SK-N-MC (cell line): ENCODE results near the gene LRRC4B.
A peak's percentile ranks its signal among the peaks of the same experiment; 100 is the strongest.

Experiments used
- DNase-seq: peaks from one replicate; pipeline ENCODE4 v3.0.0-alpha.2; 2011; ENCODE audit warnings: low read depth, low spot score
- H3K27ac ChIP-seq: fragments of 200-600 bp; sonication (generic); 2 replicates; pipeline ENCODE4 v1.5.1; 2016; ENCODE audit warnings: mixed run types
- H3K36me3 ChIP-seq: fragments of 200-600 bp; sonication (generic); 2 replicates; pipeline ENCODE4 v1.6.1; 2017; ENCODE audit warnings: antibody characterized with exemption, low read length, mixed read lengths; ENCODE audit not compliant: insufficient read depth
- H3K4me3 ChIP-seq: fragments of 200-600 bp; sonication (generic); 2 replicates; pipeline ENCODE4 v1.5.1; 2016
- H3K9ac ChIP-seq: fragments of 200-600 bp; sonication (generic); 2 replicates; pipeline ENCODE4 v1.8.0; 2017; ENCODE audit warnings: mixed run types, mixed read lengths; ENCODE audit not compliant: insufficient read length
- H3K9me3 ChIP-seq: fragments of 200-600 bp; sonication (generic); 2 replicates; pipeline ENCODE4 v1.6.1; 2017; ENCODE audit warnings: low read depth, mild to moderate bottlenecking, antibody characterized with exemption, low read length, moderate library complexity, mixed read lengths
- EZH2 ChIP-seq: fragments of 200-600 bp; sonication (generic); IDR thresholded peaks from one replicate; pipeline ENCODE4 v1.6.1; 2017; ENCODE audit warnings: antibody characterized with exemption
- FOXP2 ChIP-seq: optimal IDR thresholded peaks from 2 replicates; pipeline ENCODE3; 2011; ENCODE audit warnings: mild to moderate bottlenecking, moderate library complexity; ENCODE audit not compliant: insufficient read depth; ENCODE audit errors: extremely low read length, control extremely low read depth
- POLR2AphosphoS5 ChIP-seq: IDR thresholded peaks from 2 replicates; pipeline ENCODE4 v1.6.1; 2012; ENCODE audit warnings: mild to moderate bottlenecking, low read depth, low read length, borderline replicate concordance

LRRC4B gene

GRCh38 chr19:50565984-50566903 lies 2.0 kb downstream of the LRRC4B start:
- no peak for DNase-seq

GRCh38 chr19:50564229-50565105 lies 3.8 kb downstream of the LRRC4B start:
- DNase-seq = no peak
- no peak overlapping the region for H3K9ac ChIP-seq
- TF ChIP-seq EZH2 = no peak
- TF ChIP-seq POLR2AphosphoS5 = no peak
- TF ChIP-seq FOXP2 = no peak
- no peak overlapping the region for H3K27ac ChIP-seq
- no peaks in the 10 kb centered on the region for H3K36me3 ChIP-seq
- no peak overlapping the region for H3K4me3 ChIP-seq
- H3K9me3 ChIP-seq = no peaks in the 10 kb centered on the region

More at GRCh38 chr19:50565984-50566903, 2.0 kb downstream of the LRRC4B start:
- no peak overlapping the region for H3K27ac ChIP-seq
- TF ChIP-seq EZH2 = no peak
- TF ChIP-seq FOXP2 = no peak
- no peak for TF ChIP-seq POLR2AphosphoS5
- no peak overlapping the region for H3K9ac ChIP-seq
- no peaks in the 10 kb centered on the region for H3K36me3 ChIP-seq
- no peaks in the 10 kb centered on the region for H3K9me3 ChIP-seq
- H3K4me3 ChIP-seq = peak overlapping the region; percentile 77

- TF ChIP-seq FOXP2 = no peak
- TF ChIP-seq EZH2 = no peak
- TF ChIP-seq POLR2AphosphoS5 = no peak
- no peaks in the 10 kb centered on the region for H3K9me3 ChIP-seq
- H3K9ac ChIP-seq = no peak overlapping the region
- no peak for DNase-seq
- H3K27ac ChIP-seq = no peak overlapping the region
- H3K4me3 ChIP-seq = no peak overlapping the region
- H3K36me3 ChIP-seq = no peaks in the 10 kb centered on the region
Observed at GRCh38 chr19:50563597-50563996, 4.6 kb downstream of the LRRC4B start.

GRCh38 chr19:50562996-50563395 lies 5.2 kb downstream of the LRRC4B start:
- Histone ChIP-seq H3K36me3 (no peaks in the 10 kb centered on the region), H3K9me3 (no peaks in the 10 kb centered on the region), H3K27ac (no peak overlapping the region), H3K4me3 (no peak overlapping the region), H3K9ac (no peak overlapping the region)
- no peak for TF ChIP-seq FOXP2
- no peak for TF ChIP-seq POLR2AphosphoS5
- TF ChIP-seq EZH2 = no peak
- no peak for DNase-seq

GRCh38 chr19:50562329-50562728 lies 5.9 kb downstream of the LRRC4B start:
- Histone ChIP-seq H3K9ac (no peak overlapping the region), H3K36me3 (no peaks in the 10 kb centered on the region), H3K9me3 (no peaks in the 10 kb centered on the region), H3K4me3 (no peak overlapping the region), H3K27ac (no peak overlapping the region)
- TF ChIP-seq POLR2AphosphoS5 (no peak), EZH2 (no peak), FOXP2 (no peak)
- DNase-seq = no peak

- Histone ChIP-seq H3K9ac (no peak overlapping the region), H3K36me3 (no peaks in the 10 kb centered on the region), H3K9me3 (no peaks in the 10 kb centered on the region), H3K4me3 (no peak overlapping the region), H3K27ac (no peak overlapping the region; the same call in 1 of the 2 replicates)
- DNase-seq = no peak
- no peak for TF ChIP-seq FOXP2
Observed at GRCh38 chr19:50559636-50560035, 8.6 kb downstream of the LRRC4B start.

- H3K9me3 ChIP-seq = no peaks in the 10 kb centered on the region
- H3K27ac ChIP-seq = no peak overlapping the region
- H3K9ac ChIP-seq = no peak overlapping the region
- no peaks in the 10 kb centered on the region for H3K36me3 ChIP-seq
- no peak overlapping the region for H3K4me3 ChIP-seq
- TF ChIP-seq EZH2 = no peak
- TF ChIP-seq POLR2AphosphoS5 = no peak
- TF ChIP-seq FOXP2 = no peak
- no peak for DNase-seq
Observed at GRCh38 chr19:50558449-50558848, 9.8 kb downstream of the LRRC4B start.

GRCh38 chr19:50558039-50558438 lies 10.2 kb downstream of the LRRC4B start:
- DNase-seq = no peak
- Histone ChIP-seq H3K9me3 (no peaks in the 10 kb centered on the region), H3K9ac (no peak overlapping the region), H3K4me3 (no peak overlapping the region), H3K36me3 (no peaks in the 10 kb centered on the region), H3K27ac (peak overlapping the region; percentile 71)
- TF ChIP-seq EZH2 = no peak
- TF ChIP-seq FOXP2 = no peak
- no peak for TF ChIP-seq POLR2AphosphoS5
